Adipose tissue (tissue), 3 donors: Measurements from ENCODE around the gene NUP93. TPM values are rescaled to one million over a fixed set of nuclear protein-coding genes. Genes with fewer than 3 reads are reported as not detected.
"Not testable (repeated sequence)": the region's sequence is repeated elsewhere in the genome, so short reads cannot be mapped to it uniquely, and the experiment has no call there.

ENCODE experiments used
- H3K27ac ChIP-seq: one replicate; pipeline ENCODE4 v1.5.1; 2013; ENCODE audit warnings: low read depth, low read length
- WGBS, 3 donors: extraction: QIAGEN DNeasy Blood & Tissue Kit; methylation state at CpG; one replicate each; pipeline ENCODE4 v1.1.7; 2013; 5-methylcytosine and 5-hydroxymethylcytosine counted together
- polyA plus RNA-seq, 3 donors: library from polyadenylated mRNA; stranded (reverse); fragments of 200-250 nt; gene quantifications; one replicate each; pipeline ENCODE4 v1.2.3, GENCODE V29; 2013
- donor health status: healthy with polysubstance abuse.
- donor health status: Bipolar disorder and iron deficiency.
- donor health status: healthy.

NUP93 gene
- polyA plus RNA-seq, 3 donors: 10.1 to 32.1 (median 19.8) TPM

GRCh38 chr16:56736476-56736875, 6.5 kb downstream of the NUP93 start:
- WGBS, 3 donors: 92 to 93% (median 93%) methylated on average over 3 of the region's 3 CpGs
- H3K27ac ChIP-seq: no peak overlapping the region

- 83 to 95% (median 91%) methylated on average over 2 of the region's 2 CpGs for WGBS, 3 donors
- no peak overlapping the region for H3K27ac ChIP-seq
These were observed 7.6 kb downstream of the NUP93 start for GRCh38 chr16:56737539-56737938.

DNA sequence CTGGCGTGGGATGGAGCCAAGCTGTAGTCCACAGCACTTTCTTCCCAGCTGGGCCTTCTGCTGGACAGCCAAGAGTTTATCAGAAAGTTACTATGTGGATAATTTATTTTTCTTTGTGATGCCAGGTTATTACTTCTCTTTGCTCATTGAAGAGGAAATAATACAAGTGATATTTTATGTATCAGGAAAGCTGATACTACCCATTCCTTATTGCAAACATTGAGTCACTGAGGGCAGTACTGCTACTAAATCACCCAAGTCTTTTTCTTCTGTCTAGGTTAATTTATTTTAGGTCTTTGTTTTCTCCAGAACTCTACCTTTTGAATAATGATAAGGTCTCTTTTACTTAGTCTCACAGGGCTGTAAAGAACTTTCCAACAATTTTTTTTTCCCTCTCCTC, 8.3 kb downstream of the NUP93 start:
- 61 to 85% (median 75%) methylated on average over 1 of the region's 1 CpG for WGBS, 3 donors

GRCh38 chr16:56739378-56739777, 9.4 kb downstream of the NUP93 start:
- 93% methylated on average over 15 of the region's 38 CpGs; no CpG with 5 or more reads in 2 of the 3 donors for WGBS, 3 donors
- H3K27ac ChIP-seq: not testable (repeated sequence)

More for the DNA sequence above, 8.3 kb downstream of the NUP93 start:
- no peak overlapping the region for H3K27ac ChIP-seq

- no peak overlapping the region for H3K27ac ChIP-seq
- 12 to 67% (median 48%) methylated on average over 2 of the region's 2 CpGs for WGBS, 3 donors
These were observed 11.5 kb downstream of the NUP93 start for GRCh38 chr16:56741399-56741798.

GRCh38 chr16:56742030-56742984, 12.4 kb downstream of the NUP93 start:
- 36 to 67% (median 63%) methylated on average over 5 of the region's 5 CpGs for WGBS, 3 donors
- H3K27ac ChIP-seq: no peak overlapping the region

- 29 to 82% (median 39%) methylated on average over 4 of the region's 4 CpGs for WGBS, 3 donors
- no peak overlapping the region for H3K27ac ChIP-seq
These were observed 13.9 kb downstream of the NUP93 start for GRCh38 chr16:56743840-56744239.

DNA sequence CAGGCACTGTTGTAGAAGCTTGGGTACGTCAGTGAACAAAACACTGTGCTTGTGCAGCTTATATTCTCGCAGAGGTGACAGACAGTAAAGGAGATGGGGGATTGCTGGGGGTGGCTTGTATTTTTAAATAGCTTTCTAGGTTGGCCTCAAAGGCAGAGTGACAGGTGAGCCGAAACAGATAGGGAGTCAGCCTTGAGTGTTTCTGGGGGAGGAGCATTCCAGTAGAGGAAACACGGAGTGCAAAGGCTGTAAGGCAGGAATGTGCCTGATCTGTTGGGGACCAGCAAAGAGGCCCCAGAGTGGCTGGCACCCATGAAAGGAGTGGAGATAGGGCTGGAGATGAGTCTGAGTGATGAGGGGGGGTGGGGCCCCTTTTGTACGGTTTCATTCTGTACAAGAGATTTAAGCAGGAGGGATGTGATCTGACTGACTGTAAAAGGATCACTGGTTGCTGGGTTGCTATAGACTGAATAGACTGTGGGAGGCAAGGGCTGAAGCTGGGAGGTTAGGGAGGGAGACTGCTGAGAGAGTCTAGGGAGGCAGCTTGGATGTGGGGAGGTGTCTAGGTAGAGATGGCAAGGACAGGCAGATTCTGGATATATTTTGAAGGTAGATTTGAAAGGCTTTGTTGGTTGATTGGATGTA, 15.2 kb downstream of the NUP93 start:
- WGBS, 3 donors: 69 to 91% (median 85%) methylated on average over 5 of the region's 5 CpGs
- no peak overlapping the region for H3K27ac ChIP-seq

DNA sequence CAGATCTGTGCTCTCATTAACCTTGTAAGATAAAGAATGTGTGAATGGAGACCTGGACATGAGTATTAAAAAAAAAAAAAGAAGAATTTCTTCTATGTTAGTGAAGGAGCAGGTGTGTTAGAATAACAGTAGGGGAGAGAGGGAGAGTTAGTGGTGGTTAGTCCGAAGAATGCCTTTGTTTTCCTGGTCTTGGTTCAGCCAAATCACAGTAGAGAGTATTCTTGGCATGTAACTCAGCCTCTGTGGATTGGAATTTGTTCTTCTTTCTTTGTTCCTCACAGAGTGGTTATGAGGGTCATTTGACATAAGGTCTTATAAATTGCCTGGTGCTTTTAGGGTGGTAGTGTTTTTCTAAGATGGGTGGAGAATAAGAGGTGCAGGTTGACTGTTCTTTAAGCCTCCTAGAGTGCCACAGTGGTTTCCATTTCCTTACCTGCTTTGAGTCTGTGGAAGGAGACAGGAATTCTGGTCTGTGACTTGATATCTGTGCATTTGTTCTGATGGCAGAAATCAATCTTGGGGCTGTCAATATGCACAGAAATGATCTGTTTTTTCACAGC, 17.6 kb downstream of the NUP93 start:
- 57 to 66% (median 62%) methylated on average over 1 of the region's 1 CpG for WGBS, 3 donors
- H3K27ac ChIP-seq: no peak overlapping the region

GRCh38 chr16:56748191-56748590, 18.3 kb downstream of the NUP93 start:
- WGBS, 3 donors: 96 to 98% (median 96%) methylated on average over 10 of the region's 10 CpGs

GRCh38 chr16:56748826-56749225, 18.9 kb downstream of the NUP93 start:
- WGBS, 3 donors: 69 to 89% (median 88%) methylated on average over 3 of the region's 3 CpGs
- no peak overlapping the region for H3K27ac ChIP-seq

More at GRCh38 chr16:56748191-56748590, 18.3 kb downstream of the NUP93 start:
- H3K27ac ChIP-seq: no peak overlapping the region

DNA sequence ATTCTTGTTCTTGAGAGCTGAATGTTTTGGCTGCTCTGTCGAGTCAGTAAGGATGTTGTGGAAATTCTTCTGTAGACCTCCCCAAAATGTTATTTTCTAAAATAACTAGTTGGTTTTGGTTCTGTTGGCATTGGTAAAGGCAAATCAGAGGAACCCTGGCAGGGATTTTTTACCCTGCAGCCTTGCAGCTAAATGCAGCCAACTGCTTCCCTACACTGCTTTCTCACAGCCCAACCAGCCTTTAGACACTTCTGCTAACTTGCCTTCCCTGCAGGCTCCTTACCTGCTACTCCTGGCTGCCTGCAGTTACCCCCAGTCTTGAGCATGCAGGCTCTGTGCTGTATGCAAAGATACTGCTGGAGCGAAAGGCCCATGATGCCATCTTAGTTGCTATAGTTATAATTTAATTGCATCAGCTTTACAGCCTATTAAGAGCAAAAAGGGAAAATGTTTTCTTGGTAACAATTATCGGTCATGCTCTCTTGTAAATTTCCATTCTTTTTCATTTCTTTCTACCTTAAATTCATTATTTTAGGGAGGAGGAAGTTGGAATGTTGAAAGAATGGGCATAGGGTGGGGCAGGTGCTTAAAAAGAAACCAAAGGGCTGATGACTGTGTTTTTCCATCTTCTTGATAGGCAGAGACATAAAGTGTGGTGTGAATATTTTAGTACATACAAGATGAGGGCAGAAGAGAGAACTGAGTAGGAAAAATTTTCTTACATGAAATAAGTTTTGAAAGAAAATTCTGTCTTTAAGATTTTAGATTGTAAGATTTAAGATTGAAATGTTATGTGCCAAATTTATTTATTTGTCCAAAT, 20.0 kb downstream of the NUP93 start:
- 82 to 90% (median 85%) methylated on average over 3 of the region's 3 CpGs for WGBS, 3 donors
- no peak overlapping the region for H3K27ac ChIP-seq

DNA sequence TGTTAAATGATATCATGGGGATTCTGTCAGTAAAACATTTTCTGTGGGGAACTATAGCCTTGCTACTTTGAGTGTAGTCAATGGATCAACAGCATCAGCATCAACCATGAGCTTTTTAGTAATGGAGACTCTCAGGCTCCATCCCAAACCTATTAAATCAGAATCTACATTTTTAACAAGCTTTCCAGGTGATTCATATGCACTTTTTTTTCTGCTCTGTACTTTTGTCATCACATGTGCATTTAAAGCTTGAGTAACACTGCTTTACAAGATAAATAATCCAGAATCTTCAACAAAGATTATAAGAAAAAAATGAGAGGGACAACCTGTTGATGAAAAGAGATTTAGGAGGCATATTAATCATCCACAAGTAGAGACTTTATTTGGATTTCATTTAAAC, 23.5 kb downstream of the NUP93 start:
- H3K27ac ChIP-seq: no peak overlapping the region

- H3K27ac ChIP-seq: no peak overlapping the region
These were observed 25.1 kb downstream of the NUP93 start for GRCh38 chr16:56755038-56755437.

DNA sequence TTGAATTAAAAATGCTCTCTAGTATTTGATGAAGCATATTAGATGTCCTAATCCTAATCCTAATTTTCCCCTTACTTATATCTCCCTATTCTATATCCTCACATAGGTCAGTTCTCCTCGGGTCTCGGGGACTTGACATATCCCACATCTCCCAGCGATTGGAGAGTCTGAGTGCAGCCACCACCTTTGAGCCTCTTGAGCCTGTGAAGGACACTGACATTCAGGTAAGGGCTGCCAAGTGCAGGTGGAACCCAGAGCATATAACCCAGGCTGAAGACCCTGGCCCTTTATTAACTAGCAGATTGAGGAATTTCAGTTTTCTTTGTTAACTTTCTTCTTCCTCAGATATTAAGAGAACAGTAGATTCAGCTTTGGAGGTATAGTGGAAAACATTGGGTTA, 28.5 kb downstream of the NUP93 start:
- 90 to 97% (median 90%) methylated on average over 3 of the region's 3 CpGs for WGBS, 3 donors
- no peak overlapping the region for H3K27ac ChIP-seq

DNA sequence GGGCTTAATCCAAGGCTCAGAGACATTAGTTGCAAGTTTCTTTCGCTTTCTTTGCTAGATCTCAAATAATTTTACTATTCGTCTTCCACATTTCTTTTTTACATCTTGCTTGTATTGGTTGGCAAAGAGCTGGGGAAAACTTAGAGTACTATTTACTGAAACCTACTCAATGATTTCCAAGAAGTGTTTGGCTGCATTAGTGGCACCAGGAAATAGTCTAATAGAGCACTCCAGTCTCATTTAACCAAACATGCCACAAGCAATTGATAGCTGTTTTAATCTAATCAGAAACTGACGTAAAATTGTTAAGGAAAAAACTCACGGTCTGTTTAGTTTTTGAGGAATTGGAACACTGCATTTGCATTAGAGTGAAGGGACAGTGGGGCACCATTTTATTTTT, 29.0 kb downstream of the NUP93 start:
- WGBS, 3 donors: 41 to 71% (median 60%) methylated on average over 4 of the region's 4 CpGs

GRCh38 chr16:56763291-56763916, 33.5 kb downstream of the NUP93 start:
- H3K27ac ChIP-seq: no peak overlapping the region
- WGBS, 3 donors: 33 to 89% (median 84%) methylated on average over 1 of the region's 1 CpG

More for the DNA sequence above, 29.0 kb downstream of the NUP93 start:
- no peak overlapping the region for H3K27ac ChIP-seq

- H3K27ac ChIP-seq: no peak overlapping the region
- WGBS, 3 donors: 60 to 78% (median 68%) methylated on average over 2 of the region's 2 CpGs
These were observed 34.9 kb downstream of the NUP93 start for GRCh38 chr16:56764835-56765234.
